GM23338 (cell line): ENCODE measurements around the gene HAGH. TPM values are rescaled to one million over a fixed set of nuclear protein-coding genes. Genes with fewer than 3 reads are reported as not detected.

Experiments
- ATAC-seq: fragments of 200-7000 bp; cut with Tn5 transposase; 3 replicates; pipeline ENCODE4 v1.9.1; 2020
- DNase-seq: peaks from one replicate; pipeline ENCODE4 v3.0.0-alpha.2; 2015; ENCODE audit warnings: low spot score
- H2AFZ ChIP-seq: fragments of 200-600 bp; sonication (generic); 2 replicates; pipeline ENCODE4 v1.8.0; 2016; ENCODE audit warnings: antibody characterized with exemption, mild to moderate bottlenecking, moderate library complexity
- H3F3A ChIP-seq: fragments of 200-600 bp; sonication (generic); replicated peaks from 2 replicates; pipeline ENCODE4 v1.8.0; 2017; ENCODE audit warnings: antibody characterized with exemption, mixed run types, low read depth
- H3K27ac ChIP-seq: fragments of 200-600 bp; sonication (generic); 2 replicates; pipeline ENCODE4 v1.6.1; 2016; ENCODE audit warnings: low read depth
- H3K27me3 ChIP-seq: fragments of 200-600 bp; sonication (generic); 2 replicates; pipeline ENCODE4 v1.8.0; 2016; ENCODE audit warnings: mild to moderate bottlenecking, mixed run types, moderate library complexity; ENCODE audit not compliant: insufficient read depth
- H3K36me3 ChIP-seq: fragments of 200-600 bp; sonication (generic); 2 replicates; pipeline ENCODE4 v1.8.0; 2016; ENCODE audit warnings: mild to moderate bottlenecking; ENCODE audit not compliant: insufficient read depth
- H3K4me1 ChIP-seq: fragments of 200-600 bp; sonication (generic); 2 replicates; pipeline ENCODE4 v1.8.0; 2016; ENCODE audit warnings: mild to moderate bottlenecking, moderate library complexity; ENCODE audit not compliant: insufficient read depth
- H3K4me2 ChIP-seq: fragments of 200-600 bp; sonication (generic); 2 replicates; pipeline ENCODE4 v1.7.1; 2017; ENCODE audit warnings: mixed run types
- H3K4me3 ChIP-seq: fragments of 200-600 bp; sonication (generic); 2 replicates; pipeline ENCODE4 v1.6.1; 2016; ENCODE audit warnings: mixed run types
- H3K79me2 ChIP-seq: fragments of 200-600 bp; sonication (generic); replicated peaks from 2 replicates; pipeline ENCODE4 v1.8.0; 2017; ENCODE audit warnings: mild to moderate bottlenecking; ENCODE audit not compliant: insufficient read depth
- H3K9me2 ChIP-seq: fragments of 200-600 bp; sonication (generic); 2 replicates; pipeline ENCODE4 v1.8.0; 2017; ENCODE audit not compliant: insufficient read depth
- H4K20me1 ChIP-seq: fragments of 200-600 bp; sonication (generic); replicated peaks from 2 replicates; pipeline ENCODE4 v1.8.0; 2017; ENCODE audit warnings: mild to moderate bottlenecking; ENCODE audit not compliant: insufficient read depth
- H3K27ac Mint-ChIP-seq: 2 replicates; pipeline ENCODE4 v1.8.0; 2020; ENCODE audit warnings: inconsistent platforms, mild to moderate bottlenecking, moderate library complexity, mixed read lengths
- H3K27me3 Mint-ChIP-seq: 3 replicates; pipeline ENCODE4 v1.8.0; 2022; ENCODE audit warnings: low read depth, mild to moderate bottlenecking, moderate library complexity, mixed read lengths, inconsistent platforms; ENCODE audit not compliant: insufficient read depth, poor library complexity
- H3K36me3 Mint-ChIP-seq: 3 replicates; pipeline ENCODE4 v1.8.0; 2021; ENCODE audit warnings: low read depth, mild to moderate bottlenecking, inconsistent platforms, moderate library complexity, mixed read lengths
- H3K4me1 Mint-ChIP-seq: 3 replicates; pipeline ENCODE4 v1.8.0; 2020; ENCODE audit warnings: mild to moderate bottlenecking, inconsistent platforms, mixed read lengths
- H3K4me3 Mint-ChIP-seq: 3 replicates; pipeline ENCODE4 v1.8.0; 2021; ENCODE audit warnings: moderate library complexity, mild to moderate bottlenecking, inconsistent platforms, mixed read lengths
- H3K9me3 Mint-ChIP-seq: 3 replicates; pipeline ENCODE4 v1.8.0; 2020; ENCODE audit warnings: moderate library complexity, mild to moderate bottlenecking, inconsistent platforms, mixed read lengths
- CREB1 ChIP-seq: fragments of 250-450 bp; sonication (Bioruptor Pico); IDR thresholded peaks from 2 replicates; pipeline ENCODE4 v1.5.0; 2020; ENCODE audit warnings: low read depth, mild to moderate bottlenecking, moderate library complexity
- CTCF ChIP-seq, 2 experiments: fragments of 200-600 bp in 1 of 2; sonication (generic) in 1 of 2; conservative IDR thresholded peaks; 2 replicates each; pipeline versions ENCODE4 v1.5.1 to v1.6.1; 2016 to 2017; ENCODE audit warnings: antibody characterized with exemption in 2 of 2, low read depth in 2 of 2, mild to moderate bottlenecking in 2 of 2, moderate library complexity in 1 of 2
- ETS1 ChIP-seq: IDR thresholded peaks from 2 replicates; pipeline ENCODE4 v1.6.1; 2016; ENCODE audit warnings: antibody characterized with exemption
- EZH2 ChIP-seq: fragments of 200-600 bp; sonication (generic); IDR thresholded peaks from one replicate; pipeline ENCODE4 v1.8.0; 2017; ENCODE audit warnings: antibody characterized with exemption, mild to moderate bottlenecking, low read depth; ENCODE audit not compliant: unreplicated experiment
- EZH2phosphoT487 ChIP-seq: fragments of 200-600 bp; sonication (generic); IDR thresholded peaks from one replicate; pipeline ENCODE4 v1.8.1; 2018; ENCODE audit warnings: antibody characterized with exemption; ENCODE audit not compliant: unreplicated experiment
- JUNB ChIP-seq: IDR thresholded peaks from one replicate; pipeline ENCODE4 v1.6.1; 2016; ENCODE audit warnings: antibody characterized with exemption; ENCODE audit not compliant: unreplicated experiment
- NANOG ChIP-seq: IDR thresholded peaks from 2 replicates; pipeline ENCODE4 v1.6.1; 2016; ENCODE audit warnings: antibody characterized with exemption, borderline replicate concordance
- POLR2AphosphoS5 ChIP-seq: IDR thresholded peaks from 2 replicates; pipeline ENCODE4 v1.6.1; 2016; ENCODE audit warnings: antibody characterized with exemption, low read depth
- REST ChIP-seq: IDR thresholded peaks from one replicate; pipeline ENCODE4 v1.6.1; 2018; ENCODE audit warnings: antibody characterized with exemption; ENCODE audit not compliant: unreplicated experiment
- STAT1 ChIP-seq: IDR thresholded peaks from one replicate; pipeline ENCODE4 v1.6.1; 2016; ENCODE audit warnings: antibody characterized with exemption; ENCODE audit not compliant: unreplicated experiment
- ZNF114 ChIP-seq: fragments of 250-450 bp; sonication (Bioruptor Pico); IDR thresholded peaks from 2 replicates; pipeline ENCODE4 v1.5.0; 2020; ENCODE audit warnings: mild to moderate bottlenecking, moderate library complexity
- ZNF331 ChIP-seq: fragments of 250-450 bp; sonication (Bioruptor Pico); IDR thresholded peaks from 2 replicates; pipeline ENCODE4 v1.5.0; 2020; ENCODE audit warnings: low read depth, mild to moderate bottlenecking, moderate library complexity
- ZNF462 ChIP-seq: fragments of 250-450 bp; sonication (Bioruptor Pico); IDR thresholded peaks from 2 replicates; pipeline ENCODE4 v1.5.0; 2020; ENCODE audit warnings: mild to moderate bottlenecking, moderate library complexity
- polyA plus RNA-seq: library from polyadenylated mRNA; unstranded; fragments of >200 nt; fragmentation: Nextera tagmentation; extraction: Ambion mirVana; gene quantifications from 2 replicates; pipeline ENCODE4 v1.2.1, GENCODE V29; 2016
- total RNA-seq: library from RNA; depleted of rRNA; stranded (reverse); fragments of >200 nt; shearing (Covaris generic); gene quantifications from 2 replicates; pipeline ENCODE4 v1.2.3, GENCODE V29; 2014

HAGH gene
- total and polyA plus RNA-seq, 2 experiments from 2014 or later, result 24.7 to 28.9 TPM

- H2AFZ ChIP-seq, result no peak overlapping the region
- no peaks in the 10 kb centered on the region; the same call in 1 of the 2 replicates for H3K36me3 ChIP-seq
- H3K4me3 ChIP-seq, result no peak overlapping the region
- H3K4me1 ChIP-seq, result no peaks in the 10 kb centered on the region
- H3K36me3 Mint-ChIP-seq, result peaks cover 37% of the 10 kb centered on the region
- no peaks in the 10 kb centered on the region for H3F3A ChIP-seq
- ATAC-seq (no peak), DNase-seq (no peak)
- no peak overlapping the region for H3K27ac ChIP-seq
- H3K9me3 Mint-ChIP-seq, result peaks cover 36% of the 10 kb centered on the region
- no peaks in the 10 kb centered on the region for H3K27me3 ChIP-seq
- no peak overlapping the region for H3K4me3 Mint-ChIP-seq
- H3K4me1 Mint-ChIP-seq, result no peaks in the 10 kb centered on the region
- H4K20me1 ChIP-seq, result no peaks in the 10 kb centered on the region
- H3K4me2 ChIP-seq, result no peak overlapping the region
- TF ChIP-seq ZNF331 (CRISPR knock-in tag) (no peak), STAT1 (no peak), ZNF114 (CRISPR knock-in tag) (no peak), ETS1 (no peak), EZH2 (no peak), REST (no peak), JUNB (no peak), NANOG (no peak), POLR2AphosphoS5 (no peak), CREB1 (CRISPR knock-in tag) (no peak), EZH2phosphoT487 (no peak), CTCF (conservative IDR thresholded peaks at IDR 0.05; ENCODE audit: low read depth in 2 of 2) (no peak), ZNF462 (CRISPR knock-in tag) (no peak)
- H3K9me2 ChIP-seq, result no peaks in the 10 kb centered on the region
- H3K79me2 ChIP-seq, result no peaks in the 10 kb centered on the region
- no peaks in the 10 kb centered on the region for H3K27me3 Mint-ChIP-seq
- no peak overlapping the region for H3K27ac Mint-ChIP-seq
These were observed 31.5 kb downstream of the HAGH start for GRCh38 chr16:1794908-1795666.
